Parathyroid adenoma (tissue), 2 donors: Measurements from ENCODE around the gene PRKAR1B.
"Not testable (repeated sequence)": the region's sequence is repeated elsewhere in the genome, so short reads cannot be mapped to it uniquely, and the experiment has no call there.

Experiments
- H2AFZ ChIP-seq: fragments of 300-600 bp; sonication (generic); one replicate; pipeline ENCODE4 v1.7.0; 2017; ENCODE audit warnings: antibody characterized with exemption, mild to moderate bottlenecking
- H3K27ac ChIP-seq: fragments of 300-600 bp; sonication (generic); one replicate; pipeline ENCODE4 v1.7.0; 2017
- H3K27me3 ChIP-seq: fragments of 300-600 bp; sonication (generic); one replicate; pipeline ENCODE4 v1.7.0; 2017; ENCODE audit warnings: low read length; ENCODE audit not compliant: control insufficient read depth, insufficient read depth
- H3K36me3 ChIP-seq: fragments of 300-600 bp; sonication (generic); one replicate; pipeline ENCODE4 v1.7.0; 2017; ENCODE audit warnings: low read length; ENCODE audit not compliant: control insufficient read depth, insufficient read depth
- H3K4me1 ChIP-seq: fragments of 300-600 bp; sonication (generic); one replicate; pipeline ENCODE4 v1.7.0; 2017; ENCODE audit warnings: control low read depth
- H3K4me2 ChIP-seq: fragments of 300-600 bp; sonication (generic); one replicate; pipeline ENCODE4 v1.7.0; 2017; ENCODE audit warnings: low read length
- H3K4me3 ChIP-seq: fragments of 300-600 bp; sonication (generic); one replicate; pipeline ENCODE4 v1.7.0; 2017; ENCODE audit warnings: low read depth, low read length
- H3K79me2 ChIP-seq: fragments of 300-600 bp; sonication (generic); one replicate; pipeline ENCODE4 v1.7.0; 2017; ENCODE audit warnings: control low read depth
- H3K9ac ChIP-seq: fragments of 300-600 bp; sonication (generic); one replicate; pipeline ENCODE4 v1.7.0; 2017; ENCODE audit warnings: mild to moderate bottlenecking
- H3K9me3 ChIP-seq: fragments of 300-600 bp; sonication (generic); one replicate; pipeline ENCODE4 v1.7.0; 2017; ENCODE audit warnings: low read length; ENCODE audit not compliant: control insufficient read depth
- TF ChIP-seq, protein P1 (sequence below): fragments of 300-600 bp; sonication (generic); IDR thresholded peaks from one replicate; pipeline ENCODE4 v1.7.0; 2017; ENCODE audit warnings: antibody characterized with exemption, mild to moderate bottlenecking
- donor health status: primary hyperparathyroidism.

Gene PRKAR1B

DNA sequence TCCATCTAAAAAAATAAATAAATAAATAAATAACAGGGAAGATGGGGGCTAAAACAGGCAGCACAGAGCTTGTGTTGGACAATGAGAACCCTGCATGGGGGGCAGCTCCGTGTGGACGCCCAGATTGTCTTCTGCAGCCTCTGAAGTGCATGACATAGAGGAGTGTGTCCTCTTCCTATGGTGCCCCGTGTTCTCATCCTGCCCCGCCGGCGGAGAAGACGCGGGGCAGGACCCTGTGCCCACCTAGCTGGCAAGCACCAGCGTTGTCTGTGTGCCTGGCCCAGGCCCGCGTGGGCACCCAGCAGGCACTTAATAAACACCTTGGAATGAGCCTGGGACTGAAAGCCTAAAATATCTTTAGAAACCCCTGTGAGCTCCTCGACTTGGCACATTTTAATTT, 89.3 kb downstream of the PRKAR1B start:
- H3K27ac ChIP-seq = no peak overlapping the region

DNA sequence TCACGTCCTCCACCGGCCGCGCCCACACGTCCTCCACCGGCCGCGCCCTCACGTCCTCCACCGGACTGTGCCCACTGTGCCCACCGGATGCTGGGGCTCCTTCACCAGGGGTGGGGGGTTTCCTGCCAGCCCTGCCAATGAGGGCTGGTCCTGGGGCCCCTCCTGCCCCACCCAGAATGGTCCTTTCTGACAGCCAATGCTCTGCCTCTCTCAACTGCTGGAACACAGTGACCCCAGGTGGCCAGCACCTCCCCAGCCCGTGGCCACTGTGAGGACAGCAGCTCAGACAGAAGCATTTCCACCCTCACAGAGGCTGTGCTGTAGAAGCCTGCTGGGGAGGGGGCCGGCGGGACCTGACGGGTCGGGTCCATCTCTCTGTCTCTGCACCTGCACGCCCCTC, 90.7 kb downstream of the PRKAR1B start:
- Histone ChIP-seq H3K27ac (no peak overlapping the region), H3K4me1 (no peaks in the 10 kb centered on the region), H3K36me3 (no peaks in the 10 kb centered on the region), H3K79me2 (no peaks in the 10 kb centered on the region), H3K4me3 (no peak overlapping the region), H3K9me3 (no peaks in the 10 kb centered on the region), H3K4me2 (no peak overlapping the region), H2AFZ (no peak overlapping the region), H3K27me3 (no peaks in the 10 kb centered on the region), H3K9ac (no peak overlapping the region)
- TF ChIP-seq, protein P1, sequence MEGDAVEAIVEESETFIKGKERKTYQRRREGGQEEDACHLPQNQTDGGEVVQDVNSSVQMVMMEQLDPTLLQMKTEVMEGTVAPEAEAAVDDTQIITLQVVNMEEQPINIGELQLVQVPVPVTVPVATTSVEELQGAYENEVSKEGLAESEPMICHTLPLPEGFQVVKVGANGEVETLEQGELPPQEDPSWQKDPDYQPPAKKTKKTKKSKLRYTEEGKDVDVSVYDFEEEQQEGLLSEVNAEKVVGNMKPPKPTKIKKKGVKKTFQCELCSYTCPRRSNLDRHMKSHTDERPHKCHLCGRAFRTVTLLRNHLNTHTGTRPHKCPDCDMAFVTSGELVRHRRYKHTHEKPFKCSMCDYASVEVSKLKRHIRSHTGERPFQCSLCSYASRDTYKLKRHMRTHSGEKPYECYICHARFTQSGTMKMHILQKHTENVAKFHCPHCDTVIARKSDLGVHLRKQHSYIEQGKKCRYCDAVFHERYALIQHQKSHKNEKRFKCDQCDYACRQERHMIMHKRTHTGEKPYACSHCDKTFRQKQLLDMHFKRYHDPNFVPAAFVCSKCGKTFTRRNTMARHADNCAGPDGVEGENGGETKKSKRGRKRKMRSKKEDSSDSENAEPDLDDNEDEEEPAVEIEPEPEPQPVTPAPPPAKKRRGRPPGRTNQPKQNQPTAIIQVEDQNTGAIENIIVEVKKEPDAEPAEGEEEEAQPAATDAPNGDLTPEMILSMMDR = no peak

More for the DNA sequence above, 89.3 kb downstream of the PRKAR1B start:
- Histone ChIP-seq H3K4me2 (no peak overlapping the region), H3K4me3 (no peak overlapping the region), H2AFZ (no peak overlapping the region), H3K79me2 (peaks cover 2% of the 10 kb centered on the region), H3K9me3 (no peaks in the 10 kb centered on the region), H3K4me1 (no peaks in the 10 kb centered on the region), H3K9ac (no peak overlapping the region), H3K36me3 (no peaks in the 10 kb centered on the region), H3K27me3 (no peaks in the 10 kb centered on the region)
- TF ChIP-seq, protein P1 = no peak

DNA sequence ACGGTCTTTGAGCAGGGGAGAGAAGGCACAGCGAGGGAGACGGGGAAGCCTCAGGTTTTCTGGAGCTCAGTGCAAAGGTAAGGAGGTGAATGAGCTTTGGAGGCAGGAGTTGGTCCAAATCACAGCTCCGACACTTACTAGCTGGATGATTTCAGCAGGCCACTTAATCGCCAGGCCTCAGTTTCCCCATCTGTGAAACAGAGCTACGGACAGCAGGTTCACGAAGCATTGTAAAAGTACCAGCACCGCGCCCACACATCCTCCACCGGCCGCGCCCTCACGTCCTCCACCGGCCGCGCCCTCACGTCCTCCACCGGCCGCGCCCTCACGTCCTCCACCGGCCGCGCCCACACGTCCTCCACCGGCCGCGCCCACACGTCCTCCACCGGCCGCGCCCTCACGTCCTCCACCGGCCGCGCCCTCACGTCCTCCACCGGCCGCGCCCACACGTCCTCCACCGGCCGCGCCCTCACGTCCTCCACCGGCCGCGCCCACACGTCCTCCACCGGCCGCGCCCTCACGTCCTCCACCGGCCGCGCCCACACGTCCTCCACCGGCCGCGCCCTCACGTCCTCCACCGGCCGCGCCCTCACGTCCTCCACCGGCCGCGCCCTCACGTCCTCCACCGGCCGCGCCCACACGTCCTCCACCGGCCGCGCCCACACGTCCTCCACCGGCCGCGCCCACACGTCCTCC, 91.2 kb downstream of the PRKAR1B start:
- H3K36me3 ChIP-seq, H3K9me3 ChIP-seq, H3K27ac ChIP-seq, H3K4me2 ChIP-seq, H3K4me3 ChIP-seq, H3K27me3 ChIP-seq, H3K4me1 ChIP-seq, H3K9ac ChIP-seq, H2AFZ ChIP-seq, H3K79me2 ChIP-seq: not testable (repeated sequence)

DNA sequence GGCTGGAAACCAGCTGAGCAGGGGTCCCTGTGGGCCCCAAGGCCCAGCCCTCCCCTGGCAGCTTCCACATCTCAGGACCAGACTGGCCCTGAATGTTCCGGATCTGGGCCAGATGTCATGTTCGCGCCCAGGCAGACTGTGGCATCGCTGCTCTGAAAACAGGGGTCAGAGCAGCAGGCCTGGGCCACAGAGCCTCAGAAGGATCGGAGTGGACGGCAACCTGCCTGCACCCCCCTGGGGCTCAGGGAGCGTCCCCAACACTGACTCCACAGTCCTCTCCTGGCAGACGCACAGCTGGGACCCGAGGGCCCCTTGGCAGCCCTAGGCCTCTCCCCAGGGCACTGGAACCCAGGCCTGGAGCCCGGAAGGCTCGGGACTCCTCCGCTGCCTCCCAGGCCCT, 91.9 kb downstream of the PRKAR1B start:
- no peaks in the 10 kb centered on the region for H3K9me3 ChIP-seq
- no peaks in the 10 kb centered on the region for H3K27me3 ChIP-seq
- no peaks in the 10 kb centered on the region for H3K79me2 ChIP-seq
- no peak overlapping the region for H2AFZ ChIP-seq
- H3K4me2 ChIP-seq = no peak overlapping the region
- no peak overlapping the region for H3K9ac ChIP-seq
- H3K36me3 ChIP-seq = no peaks in the 10 kb centered on the region
- TF ChIP-seq, protein P1 = no peak
- no peak overlapping the region for H3K27ac ChIP-seq
- no peak overlapping the region for H3K4me3 ChIP-seq
- H3K4me1 ChIP-seq = no peaks in the 10 kb centered on the region

DNA sequence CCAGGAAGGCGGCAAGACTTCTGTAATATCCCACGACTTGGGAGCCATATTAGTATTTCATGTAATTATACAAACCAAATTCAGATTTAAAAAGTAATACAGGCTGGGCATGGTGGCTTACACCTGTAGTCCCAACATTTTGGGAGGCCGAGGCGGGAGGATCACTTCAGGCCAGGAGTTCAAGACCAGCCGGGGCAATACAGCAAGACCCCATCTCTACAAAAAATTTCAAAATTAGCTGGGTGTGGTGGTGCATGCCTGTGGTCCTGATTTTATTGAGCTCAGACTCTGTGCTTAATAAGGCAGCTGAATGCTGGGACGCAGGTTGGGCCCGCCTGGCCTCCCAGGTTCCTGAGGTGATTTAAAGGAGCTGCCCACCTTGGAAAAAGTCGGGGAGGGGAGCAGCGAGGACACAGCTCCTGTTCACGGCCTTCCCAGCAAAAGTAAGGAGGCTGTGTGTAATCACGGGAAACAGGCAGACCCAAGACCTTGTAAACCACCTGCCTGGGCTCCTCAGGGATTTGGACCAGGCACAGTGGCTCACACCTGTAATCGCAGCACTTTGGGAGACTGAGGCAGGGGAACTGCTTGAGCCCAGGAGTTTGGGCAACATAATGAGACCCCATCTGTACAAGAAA, 93.6 kb downstream of the PRKAR1B start:
- TF ChIP-seq, protein P1 = no peak
- no peak overlapping the region for H3K27ac ChIP-seq

More for the DNA sequence above, 93.6 kb downstream of the PRKAR1B start:
- H3K9ac ChIP-seq = no peak overlapping the region
- H3K79me2 ChIP-seq = no peaks in the 10 kb centered on the region
- H3K9me3 ChIP-seq = no peaks in the 10 kb centered on the region
- H3K27me3 ChIP-seq = no peaks in the 10 kb centered on the region
- no peaks in the 10 kb centered on the region for H3K4me1 ChIP-seq
- H3K4me3 ChIP-seq = no peak overlapping the region
- H2AFZ ChIP-seq = no peak overlapping the region
- H3K36me3 ChIP-seq = no peaks in the 10 kb centered on the region
- H3K4me2 ChIP-seq = no peak overlapping the region
